ENCODE measurements around the gene PDE5A. TPM values are rescaled to one million over a fixed set of nuclear protein-coding genes. Genes with fewer than 3 reads are reported as not detected.
"Not testable (repeated sequence)": the region's sequence is repeated elsewhere in the genome, so short reads cannot be mapped to it uniquely, and the experiment has no call there.

The PDE5A gene
- total RNA-seq, 5 donors from 2014 or later (not counting 1 experiment from before 2014, with no cell fraction given), result 1.1 to 2.3 (median 1.6) TPM

GRCh38 chr4:119667802-119668201 lies 39.2 kb upstream of the PDE5A start:
- no peak for ATAC-seq (replicated peaks in 1 of 4)
- 69% methylated on average over 3 of the region's 3 CpGs for WGBS (ENCODE audit: insufficient coverage)
- no peak overlapping the region for H3K27ac Mint-ChIP-seq
- no peak overlapping the region for H3K4me3 Mint-ChIP-seq
- no peaks in the 10 kb centered on the region for H3K27me3 ChIP-seq (replicated peaks in 1 of 2; ENCODE audit: control insufficient read depth in 2 of 2, extremely low read depth in 1 of 2, insufficient read depth in 2 of 2, low read length in 1 of 2)
- no peak overlapping the region for H3K27ac ChIP-seq (ENCODE audit: low read length)
- no peaks in the 10 kb centered on the region for H3K4me1 ChIP-seq (ENCODE audit: control insufficient read depth in 1 of 2, extremely low read depth in 1 of 2, insufficient read depth in 2 of 2, low read length in 2 of 2)
- ChIA-PET POLR2A (no interaction called here), CTCF (no interaction called here)
- DNase-seq, result no peak
- H3K27me3 Mint-ChIP-seq, result peaks cover 8 to 20% of the 10 kb centered on the region in 2 donors
- no peaks in the 10 kb centered on the region for H3K36me3 Mint-ChIP-seq
- H3K9me3 ChIP-seq, result no peaks in the 10 kb centered on the region
- H3K4me3 ChIP-seq (ENCODE audit: control insufficient read depth in 1 of 2, extremely low read depth in 1 of 2, low read length in 1 of 2), result no peak overlapping the region
- H3K36me3 ChIP-seq (ENCODE audit: control insufficient read depth in 2 of 2, extremely low read depth in 1 of 2, insufficient read depth in 1 of 2, low read length in 1 of 2), result no peaks in the 10 kb centered on the region
- no peaks in the 10 kb centered on the region for H3K4me1 Mint-ChIP-seq
- H3K9me3 Mint-ChIP-seq, result no peaks in the 10 kb centered on the region

GRCh38 chr4:119666653-119667091 lies 38.1 kb upstream of the PDE5A start:
- no peak overlapping the region for H3K27ac Mint-ChIP-seq
- no peak overlapping the region for H3K4me3 Mint-ChIP-seq
- H3K36me3 Mint-ChIP-seq, result no peaks in the 10 kb centered on the region
- no peaks in the 10 kb centered on the region for H3K36me3 ChIP-seq (ENCODE audit: control insufficient read depth in 2 of 2, extremely low read depth in 1 of 2, insufficient read depth in 1 of 2, low read length in 1 of 2)
- POLR2A ChIA-PET, result no interaction called here
- CTCF ChIA-PET, result no interaction called here
- no peak overlapping the region for H3K27ac ChIP-seq (ENCODE audit: low read length)
- H3K4me1 Mint-ChIP-seq, result no peaks in the 10 kb centered on the region
- H3K27me3 ChIP-seq (replicated peaks in 1 of 2; ENCODE audit: control insufficient read depth in 2 of 2, extremely low read depth in 1 of 2, insufficient read depth in 2 of 2, low read length in 1 of 2), result no peaks in the 10 kb centered on the region
- no peaks in the 10 kb centered on the region for H3K9me3 Mint-ChIP-seq
- WGBS (ENCODE audit: insufficient coverage), result no CpG with 5 or more reads among the region's 1 CpG
- DNase-seq, result no peak
- H3K4me1 ChIP-seq (ENCODE audit: control insufficient read depth in 1 of 2, extremely low read depth in 1 of 2, insufficient read depth in 2 of 2, low read length in 2 of 2), result no peaks in the 10 kb centered on the region
- H3K9me3 ChIP-seq, result no peaks in the 10 kb centered on the region
- ATAC-seq (replicated peaks in 1 of 4), result no peak
- H3K4me3 ChIP-seq (ENCODE audit: control insufficient read depth in 1 of 2, extremely low read depth in 1 of 2, low read length in 1 of 2), result no peak overlapping the region
- peaks cover 11 to 25% of the 10 kb centered on the region in 2 donors for H3K27me3 Mint-ChIP-seq

- no peaks in the 10 kb centered on the region for H3K27me3 ChIP-seq (replicated peaks in 1 of 2; ENCODE audit: control insufficient read depth in 2 of 2, extremely low read depth in 1 of 2, insufficient read depth in 2 of 2, low read length in 1 of 2)
- no peaks in the 10 kb centered on the region for H3K9me3 ChIP-seq
- CTCF ChIA-PET, result no interaction called here
- no peaks in the 10 kb centered on the region for H3K4me1 ChIP-seq (ENCODE audit: control insufficient read depth in 1 of 2, extremely low read depth in 1 of 2, insufficient read depth in 2 of 2, low read length in 2 of 2)
- H3K27ac ChIP-seq (ENCODE audit: low read length), result no peak overlapping the region
- Mint-ChIP-seq H3K27me3 (peaks cover 11 to 31% of the 10 kb centered on the region in 2 donors), H3K9me3 (no peaks in the 10 kb centered on the region), H3K36me3 (no peaks in the 10 kb centered on the region), H3K4me3 (no peak overlapping the region), H3K27ac (no peak overlapping the region), H3K4me1 (no peaks in the 10 kb centered on the region)
- POLR2A ChIA-PET, result no interaction called here
- DNase-seq, result no peak
- ATAC-seq (replicated peaks in 1 of 4), result no peak
- H3K36me3 ChIP-seq (ENCODE audit: control insufficient read depth in 2 of 2, extremely low read depth in 1 of 2, insufficient read depth in 1 of 2, low read length in 1 of 2), result no peaks in the 10 kb centered on the region
- no peak overlapping the region for H3K4me3 ChIP-seq (ENCODE audit: control insufficient read depth in 1 of 2, extremely low read depth in 1 of 2, low read length in 1 of 2)
- WGBS (ENCODE audit: insufficient coverage), result no CpG with 5 or more reads among the region's 2 CpGs
These were observed 37.1 kb upstream of the PDE5A start for GRCh38 chr4:119665752-119666151.

- peaks cover 11 to 31% of the 10 kb centered on the region in 2 donors for H3K27me3 Mint-ChIP-seq
- DNase-seq (no peak), ATAC-seq (replicated peaks in 1 of 4) (no peak)
- no peaks in the 10 kb centered on the region for H3K36me3 Mint-ChIP-seq
- ChIA-PET CTCF (no interaction called here), POLR2A (no interaction called here)
- H3K9me3 Mint-ChIP-seq, result no peaks in the 10 kb centered on the region
- Histone ChIP-seq H3K27ac (ENCODE audit: low read length) (no peak overlapping the region), H3K9me3 (no peaks in the 10 kb centered on the region), H3K27me3 (replicated peaks in 1 of 2; ENCODE audit: control insufficient read depth in 2 of 2, extremely low read depth in 1 of 2, insufficient read depth in 2 of 2, low read length in 1 of 2) (no peaks in the 10 kb centered on the region), H3K4me1 (ENCODE audit: control insufficient read depth in 1 of 2, extremely low read depth in 1 of 2, insufficient read depth in 2 of 2, low read length in 2 of 2) (no peaks in the 10 kb centered on the region), H3K4me3 (ENCODE audit: control insufficient read depth in 1 of 2, extremely low read depth in 1 of 2, low read length in 1 of 2) (no peak overlapping the region), H3K36me3 (ENCODE audit: control insufficient read depth in 2 of 2, extremely low read depth in 1 of 2, insufficient read depth in 1 of 2, low read length in 1 of 2) (no peaks in the 10 kb centered on the region)
- H3K27ac Mint-ChIP-seq, result no peak overlapping the region
- WGBS (ENCODE audit: insufficient coverage), result no CpG with 5 or more reads among the region's 3 CpGs
- no peak overlapping the region for H3K4me3 Mint-ChIP-seq
- no peaks in the 10 kb centered on the region for H3K4me1 Mint-ChIP-seq
These were observed 35.7 kb upstream of the PDE5A start for GRCh38 chr4:119664168-119664907.

GRCh38 chr4:119663160-119663788 lies 34.7 kb upstream of the PDE5A start:
- H3K27ac Mint-ChIP-seq, result no peak overlapping the region
- DNase-seq (no peak), ATAC-seq (replicated peaks in 1 of 4) (no peak)
- no peaks in the 10 kb centered on the region for H3K9me3 ChIP-seq
- no peaks in the 10 kb centered on the region for H3K36me3 Mint-ChIP-seq
- H3K4me3 ChIP-seq (ENCODE audit: control insufficient read depth in 1 of 2, extremely low read depth in 1 of 2, low read length in 1 of 2), result no peak overlapping the region
- no peak overlapping the region for H3K27ac ChIP-seq (ENCODE audit: low read length)
- WGBS (ENCODE audit: insufficient coverage), result no CpG with 5 or more reads among the region's 1 CpG
- ChIA-PET CTCF (no interaction called here), POLR2A (no interaction called here)
- peaks cover 11 to 31% of the 10 kb centered on the region in 2 donors for H3K27me3 Mint-ChIP-seq
- no peaks in the 10 kb centered on the region for H3K4me1 Mint-ChIP-seq
- no peaks in the 10 kb centered on the region for H3K27me3 ChIP-seq (replicated peaks in 1 of 2; ENCODE audit: control insufficient read depth in 2 of 2, extremely low read depth in 1 of 2, insufficient read depth in 2 of 2, low read length in 1 of 2)
- H3K4me1 ChIP-seq (ENCODE audit: control insufficient read depth in 1 of 2, extremely low read depth in 1 of 2, insufficient read depth in 2 of 2, low read length in 2 of 2), result no peaks in the 10 kb centered on the region
- H3K4me3 Mint-ChIP-seq, result no peak overlapping the region
- no peaks in the 10 kb centered on the region for H3K36me3 ChIP-seq (ENCODE audit: control insufficient read depth in 2 of 2, extremely low read depth in 1 of 2, insufficient read depth in 1 of 2, low read length in 1 of 2)
- H3K9me3 Mint-ChIP-seq, result no peaks in the 10 kb centered on the region

- H3K4me1 ChIP-seq (ENCODE audit: control insufficient read depth in 1 of 2, extremely low read depth in 1 of 2, insufficient read depth in 2 of 2, low read length in 2 of 2); H3K27ac ChIP-seq (ENCODE audit: low read length); ATAC-seq (replicated peaks in 1 of 4); H3K9me3 ChIP-seq; H3K36me3 ChIP-seq (ENCODE audit: control insufficient read depth in 2 of 2, extremely low read depth in 1 of 2, insufficient read depth in 1 of 2, low read length in 1 of 2); H3K4me1 Mint-ChIP-seq; H3K4me3 ChIP-seq (ENCODE audit: control insufficient read depth in 1 of 2, extremely low read depth in 1 of 2, low read length in 1 of 2); H3K27ac Mint-ChIP-seq; H3K36me3 Mint-ChIP-seq; H3K9me3 Mint-ChIP-seq; DNase-seq; POLR2A ChIA-PET; H3K4me3 Mint-ChIP-seq; CTCF ChIA-PET; H3K27me3 ChIP-seq (replicated peaks in 1 of 2; ENCODE audit: control insufficient read depth in 2 of 2, extremely low read depth in 1 of 2, insufficient read depth in 2 of 2, low read length in 1 of 2): not testable (repeated sequence)
- WGBS (ENCODE audit: insufficient coverage), result no CpG with 5 or more reads among the region's 2 CpGs
- H3K27me3 Mint-ChIP-seq, result peaks cover 11 to 31% of the 10 kb centered on the region in 2 donors
These were observed 34.0 kb upstream of the PDE5A start for GRCh38 chr4:119662612-119663011.

Measured in T-cell (primary cell).